Muscle layer of duodenum (tissue), 2 donors: Measurements from ENCODE around the gene KCNJ4.
"Not testable (repeated sequence)": the region's sequence is repeated elsewhere in the genome, so short reads cannot be mapped to it uniquely, and the experiment has no call there.

Experiments used
- H3K27ac ChIP-seq: one replicate; pipeline ENCODE4 v1.7.0; 2013; ENCODE audit warnings: mild to moderate bottlenecking, low read length
- H3K27me3 ChIP-seq: one replicate; pipeline ENCODE4 v1.7.0; 2013; ENCODE audit warnings: low read depth, mild to moderate bottlenecking, control low read depth, low read length
- H3K36me3 ChIP-seq, 2 donors: one replicate each; pipeline ENCODE4 v1.7.0; 2013; ENCODE audit warnings: low read length in 2 of 2, control low read depth in 1 of 2, mild to moderate bottlenecking in 1 of 2; ENCODE audit not compliant: insufficient read depth in 2 of 2, control insufficient read depth in 1 of 2
- H3K4me1 ChIP-seq, 2 donors: one replicate each; pipeline ENCODE4 v1.7.0; 2013; ENCODE audit warnings: low read length in 2 of 2, mild to moderate bottlenecking in 2 of 2, control low read depth in 1 of 2, moderate library complexity in 1 of 2; ENCODE audit not compliant: insufficient read depth in 2 of 2, control insufficient read depth in 1 of 2
- H3K4me3 ChIP-seq, 2 donors: one replicate each; pipeline ENCODE4 v1.7.0; 2013; ENCODE audit warnings: low read length in 2 of 2, low read depth in 1 of 2, mild to moderate bottlenecking in 1 of 2
- H3K9me3 ChIP-seq, 2 donors: one replicate each; pipeline ENCODE4 v1.7.0; 2013; ENCODE audit warnings: low read length in 2 of 2, control low read depth in 1 of 2, mild to moderate bottlenecking in 1 of 2; ENCODE audit not compliant: control insufficient read depth in 1 of 2
- donor health status: healthy.

The KCNJ4 gene

GRCh38 chr22:38414009-38414395 is 41.0 kb downstream of the KCNJ4 start:
- Histone ChIP-seq H3K4me3 (no peak overlapping the region), H3K27me3 (no peaks in the 10 kb centered on the region)

DNA sequence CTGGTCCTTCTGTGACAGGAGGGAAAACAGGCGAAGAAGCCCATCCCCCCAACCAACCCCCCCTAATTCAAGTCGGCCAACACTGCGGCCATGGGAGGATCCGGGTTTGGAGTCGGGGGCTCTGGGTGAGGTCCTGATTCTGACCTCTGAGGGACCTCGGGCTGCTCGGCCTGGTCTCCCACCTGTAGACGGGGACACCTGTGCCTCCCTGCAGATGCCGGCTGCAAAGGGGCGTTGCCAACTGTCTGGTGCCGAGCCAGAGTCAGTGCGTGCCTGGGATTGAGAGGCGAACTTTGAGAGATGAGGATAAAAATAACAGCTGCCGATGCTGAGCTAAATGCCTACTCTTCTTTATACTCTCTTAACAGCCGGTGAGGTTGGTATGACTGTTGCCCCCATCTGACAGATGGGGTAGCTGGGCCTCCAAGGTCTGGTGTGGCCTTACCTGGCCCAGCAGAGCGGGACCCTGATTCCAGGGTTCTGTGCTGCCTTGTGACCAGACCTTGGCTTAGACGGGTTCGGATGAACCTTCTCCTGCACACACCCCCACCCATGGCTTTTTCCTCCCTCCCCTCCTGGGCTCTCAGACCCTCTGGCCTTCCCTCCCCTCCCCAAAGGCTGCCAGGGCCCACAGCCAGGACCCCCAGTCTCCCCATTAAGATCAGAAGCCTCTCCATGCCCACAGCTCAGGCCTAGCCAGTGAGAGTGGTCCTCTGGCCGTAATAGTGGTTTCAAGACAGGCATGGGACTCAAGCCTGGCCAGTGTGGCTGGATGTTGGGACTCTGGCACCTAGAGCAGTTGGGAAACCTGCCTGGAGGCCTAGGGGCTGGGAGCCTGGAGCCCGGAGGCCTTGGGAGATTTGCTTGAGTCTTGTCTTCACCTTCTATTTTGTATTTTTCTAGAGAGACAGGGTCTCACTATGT is 41.7 kb downstream of the KCNJ4 start:
- H3K4me1 ChIP-seq = peaks cover 0 to 12% of the 10 kb centered on the region in 2 donors
- no peaks in the 10 kb centered on the region for H3K27me3 ChIP-seq
- no peak overlapping the region for H3K27ac ChIP-seq
- no peaks in the 10 kb centered on the region for H3K9me3 ChIP-seq
- H3K4me3 ChIP-seq = peak overlapping the region; percentile 26 to 57
- H3K36me3 ChIP-seq = no peaks in the 10 kb centered on the region

More at GRCh38 chr22:38414009-38414395, 41.0 kb downstream of the KCNJ4 start:
- no peak overlapping the region for H3K27ac ChIP-seq
- no peaks in the 10 kb centered on the region for H3K9me3 ChIP-seq
- peaks cover 0 to 12% of the 10 kb centered on the region in 2 donors for H3K4me1 ChIP-seq
- H3K36me3 ChIP-seq = no peaks in the 10 kb centered on the region

DNA sequence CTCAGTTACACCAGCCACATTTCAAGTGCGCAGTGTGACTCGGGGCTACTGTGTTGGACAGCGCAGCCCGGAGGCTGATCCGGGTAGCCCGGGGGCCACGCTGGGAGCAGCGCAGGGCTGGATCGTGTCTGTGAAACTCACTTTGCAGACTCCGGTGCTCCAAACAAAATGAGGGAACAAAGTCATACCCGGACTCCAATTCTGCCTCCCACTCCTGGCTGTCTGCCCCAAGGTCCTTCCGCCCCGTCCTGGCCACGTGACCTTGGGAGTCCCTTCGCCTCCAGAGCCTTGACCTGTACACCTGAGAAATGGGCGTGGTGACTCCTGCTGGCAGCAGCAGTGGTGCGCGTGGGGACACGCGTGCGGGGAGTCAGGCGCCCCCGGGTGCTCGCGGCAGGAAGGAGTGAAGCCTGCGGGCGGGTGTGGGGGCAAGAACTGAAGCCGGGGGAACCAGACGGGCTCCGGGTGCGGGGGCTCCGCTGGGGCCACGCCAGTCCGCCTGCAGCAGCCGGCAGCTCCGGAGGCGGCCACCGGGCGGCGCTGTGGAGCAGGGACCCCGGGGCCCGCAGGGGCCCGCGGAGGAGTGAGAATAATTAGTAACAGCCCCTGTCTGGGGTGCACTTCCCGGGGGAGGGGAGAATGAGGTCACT is 42.4 kb downstream of the KCNJ4 start:
- Histone ChIP-seq H3K36me3 (no peaks in the 10 kb centered on the region), H3K4me3 (peak overlapping the region; percentile 26 to 57), H3K27me3 (no peaks in the 10 kb centered on the region), H3K9me3 (no peaks in the 10 kb centered on the region), H3K4me1 (peaks cover 0 to 12% of the 10 kb centered on the region in 2 donors), H3K27ac (no peak overlapping the region)

GRCh38 chr22:38411016-38411415 is 44.0 kb downstream of the KCNJ4 start:
- Histone ChIP-seq H3K27ac (no peak overlapping the region), H3K27me3 (no peaks in the 10 kb centered on the region), H3K4me3 (no peak overlapping the region), H3K4me1 (peaks cover 0 to 12% of the 10 kb centered on the region in 2 donors), H3K36me3 (no peaks in the 10 kb centered on the region), H3K9me3 (no peaks in the 10 kb centered on the region)

GRCh38 chr22:38409916-38410315 is 45.1 kb downstream of the KCNJ4 start:
- H3K27ac ChIP-seq, H3K36me3 ChIP-seq: not testable (repeated sequence)
- H3K4me1 ChIP-seq = peaks cover 0 to 12% of the 10 kb centered on the region in 2 donors

DNA sequence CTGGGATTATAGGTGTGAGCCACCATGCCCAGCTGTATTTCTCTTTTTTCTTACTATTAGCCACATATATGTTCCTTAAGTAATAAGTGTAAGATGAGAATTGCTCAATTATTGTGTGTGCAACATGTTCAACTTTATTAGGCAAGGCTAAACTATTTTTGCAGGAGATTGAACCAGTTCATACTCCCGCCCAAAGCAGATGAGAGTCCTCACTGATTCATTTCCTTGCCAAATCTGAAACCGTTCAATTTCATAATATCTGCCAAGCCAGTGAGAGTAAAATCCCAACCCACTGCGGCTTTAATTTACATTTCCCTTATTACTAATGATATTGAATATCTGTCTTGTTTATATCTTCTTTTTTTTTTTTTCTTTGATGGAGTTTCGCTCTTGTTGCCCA is 48.4 kb downstream of the KCNJ4 start:
- H3K27me3 ChIP-seq = no peaks in the 10 kb centered on the region
- no peaks in the 10 kb centered on the region for H3K4me1 ChIP-seq
- H3K9me3 ChIP-seq = no peaks in the 10 kb centered on the region
- H3K36me3 ChIP-seq = no peaks in the 10 kb centered on the region
- H3K4me3 ChIP-seq = no peak overlapping the region
- H3K27ac ChIP-seq = no peak overlapping the region

More at GRCh38 chr22:38409916-38410315, 45.1 kb downstream of the KCNJ4 start:
- H3K27me3 ChIP-seq, H3K4me3 ChIP-seq, H3K9me3 ChIP-seq: not testable (repeated sequence)

- Histone ChIP-seq H3K36me3 (no peaks in the 10 kb centered on the region), H3K27me3 (no peaks in the 10 kb centered on the region), H3K4me1 (no peaks in the 10 kb centered on the region), H3K27ac (no peak overlapping the region), H3K4me3 (no peak overlapping the region), H3K9me3 (no peaks in the 10 kb centered on the region)
Measured at GRCh38 chr22:38404419-38404818, 50.6 kb downstream of the KCNJ4 start.

- no peak overlapping the region for H3K4me3 ChIP-seq
- no peaks in the 10 kb centered on the region for H3K27me3 ChIP-seq
- H3K4me1 ChIP-seq = no peaks in the 10 kb centered on the region
- H3K27ac ChIP-seq = no peak overlapping the region
- no peaks in the 10 kb centered on the region for H3K36me3 ChIP-seq
- H3K9me3 ChIP-seq = no peaks in the 10 kb centered on the region
Measured at GRCh38 chr22:38403812-38404211, 51.2 kb downstream of the KCNJ4 start.

DNA sequence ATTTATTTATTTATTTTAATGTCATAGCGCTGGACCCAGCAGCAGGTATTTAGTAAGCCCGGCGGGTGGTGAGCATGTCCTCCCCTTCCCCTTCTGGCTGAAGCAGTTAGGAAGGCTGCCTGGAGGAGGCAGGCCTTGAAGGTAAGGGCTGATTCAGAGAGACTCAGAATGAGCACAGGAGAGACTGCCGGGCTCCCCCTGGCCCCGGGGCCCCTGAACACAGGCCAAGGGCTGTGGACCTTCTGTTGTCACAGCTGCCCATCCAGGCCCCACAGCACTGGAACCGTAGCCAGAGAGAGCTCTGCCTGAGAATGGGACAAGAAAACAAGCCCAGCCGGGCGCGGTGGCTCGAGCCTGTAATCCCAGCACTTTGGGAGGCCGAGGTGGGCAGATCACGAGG is 52.8 kb downstream of the KCNJ4 start:
- no peaks in the 10 kb centered on the region for H3K4me1 ChIP-seq
- no peak overlapping the region for H3K4me3 ChIP-seq
- no peaks in the 10 kb centered on the region for H3K27me3 ChIP-seq
- H3K27ac ChIP-seq = no peak overlapping the region
- H3K36me3 ChIP-seq = no peaks in the 10 kb centered on the region
- H3K9me3 ChIP-seq = no peaks in the 10 kb centered on the region

DNA sequence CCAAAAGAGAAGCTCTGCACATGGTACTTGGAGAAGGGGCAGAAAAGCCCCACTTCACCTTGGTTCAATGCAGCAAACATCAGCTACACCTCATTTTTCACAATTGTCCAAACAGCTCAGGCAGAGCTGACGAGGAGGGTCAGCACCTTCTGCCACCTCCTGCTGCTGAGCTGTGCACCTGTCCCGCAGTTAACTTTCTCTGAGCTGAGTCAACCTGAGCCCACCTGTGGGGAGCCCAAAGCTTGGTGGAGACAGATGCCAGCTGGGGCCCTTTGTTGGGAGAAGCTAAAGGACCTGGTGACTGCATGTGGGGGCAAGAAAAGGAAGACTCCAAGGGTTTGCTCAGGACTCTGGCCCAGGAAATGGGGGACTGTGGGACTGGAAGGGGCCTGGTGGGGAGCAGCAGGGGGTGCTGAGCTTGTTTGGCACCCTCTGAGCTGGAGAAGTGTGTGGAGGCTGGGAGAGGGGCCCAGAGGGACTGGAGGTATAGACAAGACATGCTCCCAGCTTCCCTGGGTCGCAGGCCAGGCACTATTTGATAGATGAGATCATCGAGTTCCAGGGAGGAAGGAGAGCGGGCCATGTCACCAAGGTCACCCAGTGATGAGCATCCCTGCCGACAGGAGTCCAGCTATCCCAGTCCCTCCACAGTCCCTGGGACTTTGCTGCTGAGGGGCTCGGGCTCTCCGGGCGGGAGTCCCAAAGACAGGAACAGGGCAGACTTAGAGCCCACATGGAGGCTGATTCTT is 53.5 kb downstream of the KCNJ4 start:
- Histone ChIP-seq H3K4me3 (no peak overlapping the region), H3K4me1 (peaks cover 0 to 4% of the 10 kb centered on the region in 2 donors), H3K27ac (no peak overlapping the region), H3K9me3 (no peaks in the 10 kb centered on the region), H3K27me3 (no peaks in the 10 kb centered on the region), H3K36me3 (no peaks in the 10 kb centered on the region)

GRCh38 chr22:38400256-38400655 is 54.7 kb downstream of the KCNJ4 start:
- not testable (repeated sequence) for H3K27ac ChIP-seq, H3K9me3 ChIP-seq

More at GRCh38 chr22:38400256-38400655, 54.7 kb downstream of the KCNJ4 start:
- not testable (repeated sequence) for H3K36me3 ChIP-seq, H3K4me1 ChIP-seq, H3K4me3 ChIP-seq, H3K27me3 ChIP-seq
